Upper lobe of left lung (tissue), 4 donors: Measurements from ENCODE around the gene GSX2.

Source experiments
- CTCF ChIP-seq, 6 experiments: fragments of 450-650 bp in 4 of 6; fragments of 200-600 bp in 2 of 6; sonication (generic) in 2 of 6; IDR thresholded peaks; one replicate each; pipeline ENCODE4 v1.5.1; 2016 to 2019; ENCODE audit warnings: antibody characterized with exemption in 6 of 6
- POLR2A ChIP-seq, 4 donors: fragments of 450-650 bp; IDR thresholded peaks; one replicate each; pipeline ENCODE4 v1.5.1; 2016 to 2017; ENCODE audit warnings: antibody characterized with exemption in 4 of 4, mild to moderate bottlenecking in 2 of 4
- POLR2AphosphoS5 ChIP-seq, 2 donors: sonication (generic); formaldehyde crosslinking; IDR thresholded peaks; one replicate each; pipeline ENCODE4 v1.5.1; 2017; ENCODE audit warnings: antibody characterized with exemption in 2 of 2

GRCh38 chr4:54061873-54062272, 38.1 kb upstream of the GSX2 start:
- no peak for TF ChIP-seq POLR2AphosphoS5 (IDR thresholded peaks at IDR 0.05)
- no peak for TF ChIP-seq CTCF (IDR thresholded peaks at IDR 0.05)
- no peak for TF ChIP-seq POLR2A (IDR thresholded peaks at IDR 0.05)
